Uterus (tissue), 4 donors: Measurements from ENCODE around the gene TMEM169. TPM values are rescaled to one million over a fixed set of nuclear protein-coding genes. Genes with fewer than 3 reads are reported as not detected.

Experiments used
- DNase-seq, 2 donors: peaks; one replicate each; pipeline ENCODE4 v3.0.0-alpha.2; 2019 to 2020
- H3K27ac ChIP-seq, 2 donors: fragments of 200-600 bp; sonication (generic); 1 replicate in 1 of 2; 2 replicates in 1 of 2; pipeline ENCODE4 v1.5.1; 2016 to 2018
- H3K27me3 ChIP-seq, 2 donors: fragments of 200-600 bp; sonication (generic); one replicate each; pipeline ENCODE4 v1.5.1; 2018 to 2019; ENCODE audit warnings: control low read depth in 1 of 2
- H3K36me3 ChIP-seq, 2 donors: fragments of 200-600 bp; sonication (generic); one replicate each; pipeline ENCODE4 v1.5.1; 2019; ENCODE audit warnings: control low read depth in 1 of 2
- H3K4me1 ChIP-seq, 2 donors: fragments of 200-600 bp; sonication (generic); one replicate each; pipeline ENCODE4 v1.5.1; 2018 to 2019; ENCODE audit warnings: control low read depth in 1 of 2
- H3K4me3 ChIP-seq, 2 donors: fragments of 200-600 bp; sonication (generic); 1 replicate in 1 of 2; 2 replicates in 1 of 2; pipeline ENCODE4 v1.5.1; 2018 to 2019; ENCODE audit warnings: mild to moderate bottlenecking in 1 of 2
- H3K9me3 ChIP-seq, 2 donors: fragments of 200-600 bp; sonication (generic); one replicate each; pipeline ENCODE4 v1.5.1; 2019; ENCODE audit warnings: control low read depth in 1 of 2
- CTCF ChIP-seq, 4 experiments: fragments of 200-600 bp in 2 of 4; fragments of 450-650 bp in 2 of 4; sonication (generic) in 2 of 4; IDR thresholded peaks; one replicate each; pipeline ENCODE4 v1.5.1; 2016 to 2019; ENCODE audit warnings: antibody characterized with exemption in 4 of 4, mild to moderate bottlenecking in 2 of 4, moderate library complexity in 1 of 4
- POLR2A ChIP-seq, 2 donors: fragments of 450-650 bp; IDR thresholded peaks; one replicate each; pipeline ENCODE4 v1.6.1; 2016; ENCODE audit warnings: antibody characterized with exemption in 2 of 2, mild to moderate bottlenecking in 1 of 2, moderate library complexity in 1 of 2
- intact Hi-C: fragments of 100-400 bp; cut with DNase I; formaldehyde crosslinking; loops from one replicate; pipeline ENCODE4 v1.15.1; 2023; ENCODE audit warnings: low total_unique reads
- total RNA-seq, 4 donors: library from RNA; depleted of rRNA in 3 of 4; stranded (reverse); fragments of >200 nt in 3 of 4; gene quantifications; one replicate each; pipeline versions ENCODE4 v1.1.0 to v1.2.4, GENCODE V29; 2014 to 2023
- donor health status: DM: yes; HTN: yes; CAD: no.

The TMEM169 gene
- total RNA-seq, 4 donors from 2014 or later = 0.97 to 1.0 TPM; not detected in 2

DNA sequence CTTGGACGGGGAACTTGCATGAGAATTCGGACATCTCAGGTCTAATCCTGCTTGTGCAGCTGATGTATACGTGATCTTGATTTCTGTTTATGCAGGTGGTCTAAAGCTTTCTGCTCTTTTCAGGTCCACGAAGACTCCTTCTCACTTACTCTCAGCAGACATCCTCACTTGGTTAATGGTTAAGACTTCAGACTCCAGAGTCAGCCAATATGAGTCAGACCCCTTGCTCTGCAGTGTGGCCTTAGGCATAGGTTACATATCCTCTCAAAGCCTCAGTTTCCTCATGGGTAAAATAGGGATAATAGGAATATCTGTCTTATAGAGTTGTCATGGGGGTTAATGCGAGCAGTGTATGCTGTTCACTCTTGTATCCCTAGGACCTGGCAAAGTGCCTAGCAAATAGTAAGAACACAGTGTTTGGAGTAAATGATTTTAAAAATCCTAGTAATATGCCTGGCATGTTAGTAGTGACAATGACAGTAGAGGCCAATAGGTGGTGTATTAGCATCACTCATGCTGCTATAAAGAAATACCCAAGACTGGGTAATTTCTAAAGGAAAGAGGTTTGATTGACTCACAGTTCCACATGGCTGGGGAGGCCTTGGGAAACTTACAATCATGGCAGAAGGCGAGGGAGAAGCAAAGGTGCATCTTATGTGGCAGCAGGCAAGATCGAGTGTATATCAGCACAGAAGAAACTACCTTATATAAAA is 69.8 kb downstream of the TMEM169 start:
- no peak for TF ChIP-seq CTCF (IDR thresholded peaks at IDR 0.05)
- TF ChIP-seq POLR2A (IDR thresholded peaks at IDR 0.05) = no peak
- intact Hi-C loops = no loop called here
- Histone ChIP-seq H3K27me3 (no peaks in the 10 kb centered on the region), H3K4me1 (no peaks in the 10 kb centered on the region), H3K36me3 (no peaks in the 10 kb centered on the region), H3K9me3 (no peaks in the 10 kb centered on the region), H3K27ac (no peak overlapping the region), H3K4me3 (no peak overlapping the region)
- no peak for DNase-seq

Other genes with a start within 250 kb of the TMEM169 start
- gene MREG, start 68.4 kb upstream of the TMEM169 start, total RNA-seq = 1 to 10 TPM in 3 of 4 donors, under 1 TPM in 1; 0.59 to 8.5 (median 3.9) TPM
- gene PECR, start 110 bp upstream of the TMEM169 start, total RNA-seq = 10 to 100 TPM in 3 of 4 donors, 1 to 10 TPM in 1; 1.2 to 25.4 (median 14.9) TPM
- 100 to 1,000 TPM in 3 of 4 donors, 10 to 100 TPM in 1; 61.2 to 320 (median 168) TPM for gene XRCC5, start 27.4 kb downstream of the TMEM169 start, total RNA-seq